HCT116 (cell line): ENCODE measurements around the gene CACNB1. TPM values are rescaled to one million over a fixed set of nuclear protein-coding genes. Genes with fewer than 3 reads are reported as not detected.

ENCODE experiments used
- ATAC-seq: fragments of 200-7000 bp; cut with Tn5 transposase; 2 replicates; pipeline ENCODE4 v1.9.1; 2020; ENCODE audit warnings: mild to moderate bottlenecking, moderate library complexity
- BruUV-seq: library from RNA; stranded (reverse); fragments of 400-500 nt; replicated peaks from 2 replicates; lab custom pipeline; 2021; lab: Mats Ljungman, UMichigan
- CTCF ChIA-PET: fragments of 300-600 bp; sonication (Branson Sonifier 250); formaldehyde crosslinking; loops from one replicate; lab custom pipeline; 2021; ENCODE audit warnings: antibody characterized with exemption; lab: Charles Lee
- POLR2A ChIA-PET: fragments of 300-600, 350-600 bp; sonication (Branson Sonifier 250); formaldehyde crosslinking; loops from one replicate; lab custom pipeline; 2021; ENCODE audit warnings: antibody characterized with exemption; lab: Charles Lee
- RAD21 ChIA-PET, 2 experiments: fragments of 300-600 bp; sonication (Branson Sonifier 250); formaldehyde crosslinking; loops; one replicate each; lab custom pipeline; 2023; ENCODE audit warnings: low total read pairs in 2 of 2; ENCODE audit not compliant: uncharacterized antibody in 2 of 2, unreplicated experiment in 2 of 2, low non-redundant PET in 1 of 2; lab: Charles Lee
- DNase-seq: peaks from one replicate; pipeline ENCODE4 v3.0.0-alpha.2; 2010; ENCODE audit warnings: low read depth, low spot score
- H2AFZ ChIP-seq: fragments of 200-600 bp; shearing (Covaris generic), sonication (generic); 2 replicates; pipeline ENCODE4 v1.6.1; 2017; ENCODE audit warnings: low read depth, mixed run types, mixed read lengths, antibody characterized with exemption, low read length; ENCODE audit not compliant: poor library complexity, severe bottlenecking
- H3K27ac ChIP-seq: 2 replicates; pipeline ENCODE4 v1.5.1; 2012; ENCODE audit warnings: low read depth, low read length
- H3K27me3 ChIP-seq: fragments of 200-600 bp; sonication (generic); 2 replicates; pipeline ENCODE4 v1.6.1; 2016; ENCODE audit warnings: mixed run types, low read length, mixed read lengths; ENCODE audit not compliant: insufficient read depth
- H3K36me3 ChIP-seq, 2 experiments: fragments of 200-500 bp in 1 of 2; fragments of 200-600 bp in 1 of 2; sonication (Bioruptor generic) in 1 of 2; sonication (generic) in 1 of 2; 2 replicates each; pipeline versions ENCODE4 v1.5.1 to v1.6.1; 2014 to 2016; ENCODE audit warnings: low read length in 2 of 2, inconsistent platforms in 1 of 2, mixed read lengths in 1 of 2, mixed run types in 1 of 2; ENCODE audit not compliant: insufficient read depth in 2 of 2, control insufficient read depth in 1 of 2
- H3K4me1 ChIP-seq, 2 experiments: fragments of 200-600 bp in 1 of 2; sonication (generic) in 1 of 2; 2 replicates each; pipeline versions ENCODE4 v1.5.1 to v1.6.1; 2012 to 2017; ENCODE audit warnings: low read length in 2 of 2, inconsistent platforms in 1 of 2, mild to moderate bottlenecking in 1 of 2, mixed read lengths in 1 of 2, mixed run types in 1 of 2, moderate library complexity in 1 of 2; ENCODE audit not compliant: insufficient read depth in 2 of 2, control insufficient read depth in 1 of 2
- H3K4me2 ChIP-seq: fragments of 200-600 bp; sonication (generic); 2 replicates; pipeline ENCODE4 v1.6.1; 2017; ENCODE audit warnings: mixed run types, low read length, mixed read lengths
- H3K4me3 ChIP-seq, 2 experiments: fragments of 200-600 bp in 1 of 2; sonication (generic) in 1 of 2; replicated peaks in 1 of 2; 2 replicates each; pipeline ENCODE4 v1.5.1; 2011 to 2016; ENCODE audit warnings: low read length in 2 of 2, control low read depth in 1 of 2, low read depth in 1 of 2, mild to moderate bottlenecking in 1 of 2, mixed read lengths in 1 of 2, mixed run types in 1 of 2
- H3K79me2 ChIP-seq: fragments of 200-600 bp; sonication (generic); 2 replicates; pipeline ENCODE4 v1.6.1; 2017; ENCODE audit warnings: mild to moderate bottlenecking, mixed run types, low read length, moderate library complexity, mixed read lengths; ENCODE audit not compliant: insufficient read depth
- H3K9ac ChIP-seq: fragments of 200-600 bp; sonication (generic); 2 replicates; pipeline ENCODE4 v1.6.1; 2016; ENCODE audit warnings: low read length, mixed read lengths
- H3K9me2 ChIP-seq: fragments of 200-600 bp; sonication (generic), shearing (Covaris generic); 2 replicates; pipeline ENCODE4 v1.6.1; 2017; ENCODE audit warnings: mixed run types, mild to moderate bottlenecking, moderate library complexity; ENCODE audit not compliant: insufficient read depth
- H3K9me3 ChIP-seq, 2 experiments: fragments of 200-500 bp in 1 of 2; fragments of 200-600 bp in 1 of 2; sonication (Bioruptor generic) in 1 of 2; sonication (generic) in 1 of 2; 2 replicates each; pipeline ENCODE4 v1.6.1; 2014 to 2017; ENCODE audit warnings: low read length in 2 of 2, mixed read lengths in 2 of 2, inconsistent platforms in 1 of 2, low read depth in 1 of 2, mild to moderate bottlenecking in 1 of 2, mixed run types in 1 of 2, moderate library complexity in 1 of 2; ENCODE audit not compliant: control insufficient read depth in 1 of 2, insufficient read depth in 1 of 2
- H4K20me1 ChIP-seq: fragments of 200-600 bp; sonication (generic), shearing (Covaris generic); 2 replicates; pipeline ENCODE4 v1.6.1; 2017; ENCODE audit warnings: mixed run types, mild to moderate bottlenecking, moderate library complexity; ENCODE audit not compliant: insufficient read depth
- CBX3 ChIP-seq: IDR thresholded peaks from 2 replicates; pipeline ENCODE4 v1.6.1; 2012; ENCODE audit warnings: low read depth
- CEBPB ChIP-seq: IDR thresholded peaks from 2 replicates; pipeline ENCODE4 v1.6.1; 2012; ENCODE audit warnings: low read depth
- ELF1 ChIP-seq: IDR thresholded peaks from 2 replicates; pipeline ENCODE4 v1.6.1; 2012; ENCODE audit warnings: low read depth, borderline replicate concordance
- EZH2 ChIP-seq: fragments of 200-600 bp; sonication (generic); IDR thresholded peaks from 2 replicates; pipeline ENCODE4 v1.6.1; 2017; ENCODE audit warnings: antibody characterized with exemption, mixed run types
- EZH2phosphoT487 ChIP-seq: fragments of 200-600 bp; IDR thresholded peaks from 2 replicates; pipeline ENCODE4 v1.6.1; 2018; ENCODE audit warnings: antibody characterized with exemption, borderline replicate concordance
- FOSL1 ChIP-seq: IDR thresholded peaks from 2 replicates; pipeline ENCODE4 v1.6.1; 2012; ENCODE audit warnings: low read depth
- JUND ChIP-seq: IDR thresholded peaks from 2 replicates; pipeline ENCODE4 v1.6.1; 2012
- MAX ChIP-seq: IDR thresholded peaks from 2 replicates; pipeline ENCODE4 v1.6.1; 2012
- POLR2AphosphoS5 ChIP-seq: IDR thresholded peaks from 2 replicates; pipeline ENCODE4 v1.6.1; 2011; ENCODE audit warnings: mild to moderate bottlenecking, low read depth, low read length, moderate library complexity
- RAD21 ChIP-seq: IDR thresholded peaks from 2 replicates; pipeline ENCODE4 v1.6.1; 2012; ENCODE audit warnings: low read depth, mild to moderate bottlenecking
- REST ChIP-seq: IDR thresholded peaks from 2 replicates; pipeline ENCODE4 v1.6.1; 2012; ENCODE audit warnings: low read depth
- SIN3A ChIP-seq: IDR thresholded peaks from 2 replicates; pipeline ENCODE4 v1.6.1; 2012; ENCODE audit warnings: low read depth
- SP1 ChIP-seq: IDR thresholded peaks from 2 replicates; pipeline ENCODE4 v1.6.1; 2012; ENCODE audit warnings: low read depth
- TCF7L2 ChIP-seq: IDR thresholded peaks from 2 replicates; pipeline ENCODE4 v1.7.0; 2011; ENCODE audit warnings: borderline replicate concordance, inconsistent platforms; ENCODE audit not compliant: insufficient read depth, insufficient read length; ENCODE audit errors: extremely low read depth
- YY1 ChIP-seq: IDR thresholded peaks from 2 replicates; pipeline ENCODE4 v1.6.1; 2011; ENCODE audit warnings: low read length, low read depth, moderate library complexity, mild to moderate bottlenecking; ENCODE audit not compliant: insufficient replicate concordance; ENCODE audit errors: extremely low read depth
- ZFX ChIP-seq: fragments of 450-650 bp; IDR thresholded peaks from 2 replicates; pipeline ENCODE4 v1.6.1; 2017
- ZNF274 ChIP-seq: fragments of 200-500 bp; sonication (Bioruptor generic); IDR thresholded peaks from 2 replicates; pipeline ENCODE4 v1.6.1; 2014; ENCODE audit warnings: mild to moderate bottlenecking, low read depth, low read length, inconsistent platforms
- intact Hi-C: fragments of 100-400 bp; cut with micrococcal nuclease; formaldehyde crosslinking; loops from 2 replicates; pipeline ENCODE4 v1.10.0; 2022
- total RNA-seq: library from RNA; stranded (reverse); gene quantifications from one replicate; pipeline ENCODE4 v1.2.1, GENCODE V29; 2021; ENCODE audit not compliant: unreplicated experiment

The CACNB1 gene
- total RNA-seq, 1 experiment from 2014 or later: 13.0 TPM

- no peaks in the 10 kb centered on the region for H3K36me3 ChIP-seq
- no peak overlapping the region for H2AFZ ChIP-seq
- no peaks in the 10 kb centered on the region for H3K9me2 ChIP-seq
- peaks cover 8 to 21% of the 10 kb centered on the region in 2 experiments; a peak in 3 of 4 replicates for H3K4me1 ChIP-seq
- H3K9me3 ChIP-seq: no peaks in the 10 kb centered on the region
- ChIA-PET CTCF (interaction anchor here (0.6 to 3.1 kb wide), 19 partner anchors 9 to 493 kb away, joined by 3 to 105 read pairs (median 6); partner anchors contain the start of genes LASP1 and RPL19), POLR2A (interaction anchor here (1.3 to 2.9 kb wide), 2 partner anchors 38 to 44 kb away, joined by 6 to 13 read pairs; partner anchors contain the start of gene RPL19), RAD21 (interaction anchor here (1.2 to 2.4 kb wide), 5 partner anchors 12 to 91 kb away, joined by 3 to 20 read pairs (median 5); no protein-coding TSS in a partner anchor)
- H3K9ac ChIP-seq: no peak overlapping the region
- no peak overlapping the region for H3K4me2 ChIP-seq
- no peaks in the 10 kb centered on the region for H3K27me3 ChIP-seq
- H3K4me3 ChIP-seq: no peak overlapping the region
- H3K27ac ChIP-seq: no peak overlapping the region
- DNase-seq: no peak
- no peaks in the 10 kb centered on the region for H3K79me2 ChIP-seq
- H4K20me1 ChIP-seq: no peaks in the 10 kb centered on the region
- no peak for ATAC-seq
- no TSS peak for BruUV-seq
- intact Hi-C loops: loop anchor here (1.0 kb wide), 2 partner anchors 37 to 261 kb away; no protein-coding TSS in a partner anchor
- no peak for TF ChIP-seq JUND
- no peak for TF ChIP-seq POLR2AphosphoS5
- TF ChIP-seq, all 23 proteins: peak for 0
These were observed 46.6 kb upstream of the CACNB1 start for GRCh38 chr17:39244016-39244599.

GRCh38 chr17:39243155-39243554, 45.7 kb upstream of the CACNB1 start:
- no peak overlapping the region for H3K9ac ChIP-seq
- no peak overlapping the region for H3K4me2 ChIP-seq
- H4K20me1 ChIP-seq: no peaks in the 10 kb centered on the region
- no peaks in the 10 kb centered on the region for H3K79me2 ChIP-seq
- ChIA-PET POLR2A (interaction anchor here (2.9 kb wide), 1 partner anchor 37 kb away, joined by 13 read pairs; no protein-coding TSS in a partner anchor), CTCF (interaction anchor here (1.7 to 3.1 kb wide), 3 partner anchors 8 to 273 kb away, joined by 4 to 105 read pairs (median 41); no protein-coding TSS in a partner anchor), RAD21 (interaction anchor here in 1 of 2 experiments (0.7 kb wide), 1 partner anchor 89 kb away, joined by 4 read pairs; no protein-coding TSS in a partner anchor)
- H3K36me3 ChIP-seq: no peaks in the 10 kb centered on the region
- intact Hi-C loops: no loop called here
- H3K4me1 ChIP-seq: peaks cover 18 to 27% of the 10 kb centered on the region in 2 experiments
- H3K27ac ChIP-seq: no peak overlapping the region
- no peaks in the 10 kb centered on the region for H3K9me3 ChIP-seq
- no peak overlapping the region for H2AFZ ChIP-seq
- no peaks in the 10 kb centered on the region for H3K9me2 ChIP-seq
- H3K27me3 ChIP-seq: no peaks in the 10 kb centered on the region
- no peak for DNase-seq
- BruUV-seq: no TSS peak
- ATAC-seq: no peak
- no peak overlapping the region for H3K4me3 ChIP-seq
- TF ChIP-seq SP1 (no peak), MAX (no peak), ZNF274 (no peak), EZH2 (no peak), CBX3 (no peak), CEBPB (no peak), YY1 (no peak), JUND (no peak), POLR2AphosphoS5 (no peak), ELF1 (no peak), EZH2phosphoT487 (no peak), ZFX (no peak), RAD21 (no peak), REST (no peak), SIN3A (no peak), TCF7L2 (no peak), FOSL1 (no peak)
